ENCODE data around the gene FANCE.

Gene FANCE, protein sequence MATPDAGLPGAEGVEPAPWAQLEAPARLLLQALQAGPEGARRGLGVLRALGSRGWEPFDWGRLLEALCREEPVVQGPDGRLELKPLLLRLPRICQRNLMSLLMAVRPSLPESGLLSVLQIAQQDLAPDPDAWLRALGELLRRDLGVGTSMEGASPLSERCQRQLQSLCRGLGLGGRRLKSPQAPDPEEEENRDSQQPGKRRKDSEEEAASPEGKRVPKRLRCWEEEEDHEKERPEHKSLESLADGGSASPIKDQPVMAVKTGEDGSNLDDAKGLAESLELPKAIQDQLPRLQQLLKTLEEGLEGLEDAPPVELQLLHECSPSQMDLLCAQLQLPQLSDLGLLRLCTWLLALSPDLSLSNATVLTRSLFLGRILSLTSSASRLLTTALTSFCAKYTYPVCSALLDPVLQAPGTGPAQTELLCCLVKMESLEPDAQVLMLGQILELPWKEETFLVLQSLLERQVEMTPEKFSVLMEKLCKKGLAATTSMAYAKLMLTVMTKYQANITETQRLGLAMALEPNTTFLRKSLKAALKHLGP

DNA sequence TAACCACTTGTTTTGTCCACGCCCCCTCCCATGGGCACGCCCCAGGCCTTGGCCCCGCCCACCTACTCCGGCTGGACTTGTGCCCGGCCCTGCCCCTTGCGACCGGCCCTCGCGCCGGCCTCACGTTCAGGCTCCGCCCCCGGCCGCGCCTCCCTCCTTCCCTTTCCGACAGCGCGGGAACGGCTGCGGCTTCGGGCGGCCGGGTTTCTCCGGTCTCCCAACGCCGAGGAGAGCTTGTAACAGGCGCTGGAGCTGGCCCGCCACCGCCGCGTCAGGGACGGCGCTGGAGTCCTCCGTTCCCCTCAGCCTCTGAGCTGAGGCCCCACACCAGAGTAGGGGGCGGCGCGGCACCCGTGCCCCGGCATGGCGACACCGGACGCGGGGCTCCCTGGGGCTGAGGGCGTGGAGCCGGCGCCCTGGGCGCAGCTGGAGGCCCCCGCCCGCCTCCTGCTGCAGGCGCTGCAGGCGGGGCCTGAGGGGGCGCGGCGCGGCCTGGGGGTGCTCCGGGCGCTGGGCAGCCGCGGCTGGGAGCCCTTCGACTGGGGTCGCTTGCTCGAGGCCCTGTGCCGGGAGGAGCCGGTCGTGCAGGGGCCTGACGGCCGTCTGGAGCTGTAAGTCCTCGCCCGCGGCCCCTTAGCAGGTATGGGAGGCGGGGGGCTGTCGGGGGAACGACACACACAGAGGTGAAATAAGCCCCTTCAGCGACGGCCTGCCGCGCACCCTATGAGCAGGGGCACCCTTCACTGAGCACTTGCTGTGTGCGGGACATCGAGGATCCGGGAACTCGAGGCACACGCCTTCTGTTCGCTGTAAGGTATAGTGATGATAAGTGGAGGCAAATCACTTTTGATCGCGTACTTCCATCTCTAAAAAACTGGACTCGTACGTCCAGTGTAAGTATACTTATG, at the start of gene FANCE:
TSS of gene FANCE (plus strand) at position 156 of the 908 bp plus-strand sequence. CDS start at position 364, 208 bp downstream.
- FAIRE-seq (peak; percentile 86), DNase-seq (ENCODE audit: insufficient read length, low spot score) (peak; percentile 84)

DNA sequence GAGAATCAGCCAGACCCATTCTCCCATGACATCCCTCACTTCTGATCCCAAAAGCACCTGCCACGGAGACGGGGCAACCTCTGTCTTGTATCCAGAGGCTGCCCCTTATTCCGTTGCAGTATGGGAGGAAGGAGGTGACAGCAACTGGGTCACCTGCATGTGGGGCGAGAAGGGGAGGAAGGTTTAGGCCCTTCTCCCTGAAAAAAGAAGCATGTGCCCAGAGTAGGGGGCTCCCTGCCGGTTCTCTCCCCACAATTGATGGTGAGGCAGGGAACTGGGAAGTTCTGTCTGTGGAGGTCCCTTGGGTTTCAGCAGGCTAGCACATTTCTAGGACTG, 49.3 kb upstream of the FANCE start:
- FAIRE-seq (no peak), DNase-seq (ENCODE audit: insufficient read length, low spot score) (no peak)

DNA sequence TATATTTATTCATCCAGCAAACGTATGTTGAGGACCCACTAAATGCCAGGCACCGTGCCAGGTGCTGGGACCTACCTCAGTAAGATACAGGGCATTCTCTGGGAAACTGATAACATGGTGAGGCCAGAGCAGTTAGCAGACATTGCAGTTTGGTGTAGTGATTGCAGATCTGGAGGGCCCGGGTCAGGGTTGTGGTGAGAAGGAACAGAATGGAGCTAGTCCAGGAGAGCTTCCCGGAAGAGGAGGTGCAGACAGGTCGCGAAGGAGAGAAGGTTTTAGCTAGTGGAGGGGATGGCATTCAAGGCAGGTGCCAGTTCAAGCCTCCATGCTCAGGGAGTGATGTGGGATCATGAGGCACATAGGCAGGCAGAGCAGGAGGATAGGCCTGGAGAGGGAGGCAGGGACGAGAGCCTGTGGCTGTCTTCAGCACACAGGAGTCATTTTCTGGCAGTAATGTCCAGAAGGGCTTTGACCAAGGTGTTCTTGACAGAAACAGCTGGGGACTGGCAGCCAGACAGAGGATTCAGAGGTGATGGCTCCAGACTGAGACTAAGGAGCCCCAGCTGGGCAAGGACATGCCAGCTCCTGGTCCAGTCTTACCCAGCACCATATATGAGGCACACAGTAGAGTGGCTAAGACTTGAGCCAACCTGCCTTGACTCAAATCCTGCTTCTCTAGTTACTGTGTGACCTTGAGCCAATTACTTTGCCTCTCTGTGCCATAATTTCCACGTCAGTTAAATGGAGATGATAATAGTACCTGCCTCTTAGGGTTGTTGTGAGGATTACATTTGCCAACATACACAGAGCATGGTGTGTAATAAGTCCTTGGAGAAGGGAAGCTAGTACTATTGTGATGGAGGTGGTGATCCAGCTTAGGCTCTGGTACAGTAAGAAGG, 48.3 kb upstream of the FANCE start:
- no peak for DNase-seq (ENCODE audit: insufficient read length, low spot score)
- FAIRE-seq, result no peak

DNA sequence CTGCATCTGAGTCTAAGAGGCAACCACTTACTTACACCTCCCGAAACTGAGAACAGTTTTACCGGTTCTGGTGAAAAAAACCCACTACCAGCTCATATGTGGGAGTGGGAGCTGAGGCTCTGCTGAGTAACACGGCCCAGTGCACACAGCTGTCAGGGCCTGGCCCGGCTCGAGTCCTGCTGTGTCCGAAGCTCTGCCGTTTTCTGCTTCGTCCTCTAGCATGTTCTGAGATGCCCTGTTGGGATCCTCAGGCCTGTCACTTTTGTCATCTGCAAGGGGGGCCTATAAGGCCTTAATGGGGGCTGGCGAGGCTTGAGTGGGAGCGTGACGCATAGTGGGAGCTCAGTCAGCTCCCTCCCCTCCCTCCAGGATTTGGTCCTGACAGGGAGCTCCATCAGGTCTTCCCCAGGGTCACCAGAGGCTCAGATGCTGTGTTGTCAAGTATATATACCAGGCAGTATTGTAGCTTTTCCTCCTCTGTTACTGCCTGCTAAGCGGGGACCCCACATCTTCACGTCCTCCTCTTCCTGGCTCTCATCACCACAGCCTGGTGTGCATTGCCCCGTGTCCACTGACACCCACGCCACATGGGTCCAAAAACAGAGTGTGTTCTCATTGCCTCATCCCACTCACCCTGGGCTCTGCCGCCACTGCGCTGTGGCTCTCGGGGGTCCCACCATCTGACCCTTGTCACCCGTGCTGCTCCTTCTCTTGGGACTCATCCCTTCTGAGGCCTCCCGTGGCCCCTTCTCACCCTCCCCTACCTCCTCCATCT, 45.2 kb upstream of the FANCE start:
- DNase-seq (ENCODE audit: insufficient read length, low spot score) (no peak), FAIRE-seq (no peak)

DNA sequence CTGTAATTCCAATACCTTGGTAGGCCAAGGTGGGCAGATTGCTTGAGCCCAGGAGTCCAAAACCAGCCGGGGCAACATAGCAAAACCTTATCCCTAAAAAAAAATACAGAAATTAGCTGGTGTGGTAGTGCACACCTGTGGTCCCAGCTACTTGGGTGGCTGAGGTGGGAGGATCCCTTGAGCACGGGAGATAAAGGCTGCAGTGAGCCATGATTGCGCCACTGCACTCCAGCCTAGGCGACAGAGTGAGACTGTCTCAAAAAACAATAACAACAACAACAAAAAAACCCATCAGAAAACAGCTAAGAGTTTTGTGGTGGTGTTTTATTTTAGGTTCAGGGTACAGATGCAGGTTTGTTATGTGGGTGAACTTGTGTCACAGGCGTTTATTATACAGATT, 42.9 kb upstream of the FANCE start:
- FAIRE-seq (no peak), DNase-seq (ENCODE audit: insufficient read length, low spot score) (no peak)

DNA sequence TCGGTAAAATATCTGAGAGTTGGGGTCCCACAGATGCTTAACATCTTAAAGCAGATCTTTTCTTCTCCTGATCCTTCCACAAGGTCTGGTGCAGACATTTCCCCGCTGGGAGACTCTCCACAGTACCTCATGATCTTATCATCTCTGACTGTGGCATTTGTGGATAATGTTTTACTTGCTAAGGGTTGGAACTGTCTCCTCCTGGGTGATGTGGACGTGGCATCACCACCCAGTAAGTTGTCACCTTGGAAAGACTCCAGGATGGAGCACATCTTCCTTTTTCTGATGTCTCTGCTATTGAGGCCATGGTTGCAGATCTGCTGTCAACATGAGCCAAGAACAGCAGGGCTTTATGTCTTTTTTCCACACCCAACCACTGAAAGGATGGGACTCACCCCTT, 42.0 kb upstream of the FANCE start:
- no peak for FAIRE-seq

DNA sequence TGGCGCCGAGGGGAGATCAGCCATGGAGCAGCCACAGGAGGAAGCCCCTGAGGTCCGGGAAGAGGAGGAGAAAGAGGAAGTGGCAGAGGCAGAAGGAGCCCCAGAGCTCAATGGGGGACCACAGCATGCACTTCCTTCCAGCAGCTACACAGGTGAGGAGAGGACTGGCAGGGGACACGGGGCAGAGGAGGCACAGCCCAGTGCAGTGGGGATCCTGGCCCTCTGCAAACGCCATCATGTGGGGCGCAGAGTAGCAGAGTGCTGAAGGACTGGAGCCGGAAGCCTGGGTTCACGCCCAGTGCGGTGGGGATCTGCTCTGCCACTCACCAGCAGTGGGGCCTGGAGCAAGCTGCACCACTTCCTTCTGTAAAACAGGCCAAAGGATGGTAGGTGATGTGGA, 41.1 kb upstream of the FANCE start:
- DNase-seq (ENCODE audit: insufficient read length, low spot score) (no peak), FAIRE-seq (no peak)

More for the DNA sequence above, 42.0 kb upstream of the FANCE start:
- no peak for DNase-seq (ENCODE audit: insufficient read length, low spot score)

DNA sequence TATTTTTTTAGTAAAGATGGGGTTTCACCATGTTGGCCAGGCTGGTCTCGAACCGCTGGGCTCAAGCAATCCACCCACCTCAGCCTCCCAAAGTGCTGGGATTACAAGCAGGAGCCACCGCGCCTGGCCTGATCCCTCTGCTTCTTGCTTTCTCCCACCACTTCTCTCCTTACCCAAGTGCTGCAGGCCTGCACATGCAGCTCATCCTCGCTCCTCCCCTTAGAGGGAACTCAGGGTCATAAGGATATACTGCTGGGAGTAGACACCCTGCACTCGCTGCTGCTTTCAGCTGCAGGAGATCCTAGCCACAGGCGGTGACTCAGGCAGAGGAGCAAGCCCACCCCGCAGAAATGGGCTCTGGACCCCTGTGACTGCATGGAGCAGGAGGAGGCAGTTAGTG, 40.0 kb upstream of the FANCE start:
- DNase-seq (ENCODE audit: insufficient read length, low spot score), result no peak
- no peak for FAIRE-seq

DNA sequence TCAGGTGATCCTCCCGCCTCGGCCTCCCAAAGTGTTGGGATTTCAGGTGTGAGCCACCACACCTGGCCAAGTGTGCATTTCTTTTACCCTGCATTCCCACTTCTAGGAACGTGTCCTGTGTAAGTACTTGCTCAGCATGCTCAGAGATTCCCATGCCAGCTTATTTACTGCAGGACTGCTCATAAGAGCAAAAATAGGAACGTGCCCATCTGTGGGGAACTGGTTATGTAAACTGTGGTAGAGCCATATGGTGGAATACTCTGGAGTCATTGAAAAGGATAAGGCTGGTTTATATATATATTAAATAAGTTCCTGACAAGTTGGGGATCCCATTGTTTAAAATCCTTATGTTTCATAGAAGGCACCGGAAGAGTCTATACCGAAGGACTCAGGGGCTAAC, 38.2 kb upstream of the FANCE start:
- DNase-seq (ENCODE audit: insufficient read length, low spot score) (no peak), FAIRE-seq (no peak)

DNA sequence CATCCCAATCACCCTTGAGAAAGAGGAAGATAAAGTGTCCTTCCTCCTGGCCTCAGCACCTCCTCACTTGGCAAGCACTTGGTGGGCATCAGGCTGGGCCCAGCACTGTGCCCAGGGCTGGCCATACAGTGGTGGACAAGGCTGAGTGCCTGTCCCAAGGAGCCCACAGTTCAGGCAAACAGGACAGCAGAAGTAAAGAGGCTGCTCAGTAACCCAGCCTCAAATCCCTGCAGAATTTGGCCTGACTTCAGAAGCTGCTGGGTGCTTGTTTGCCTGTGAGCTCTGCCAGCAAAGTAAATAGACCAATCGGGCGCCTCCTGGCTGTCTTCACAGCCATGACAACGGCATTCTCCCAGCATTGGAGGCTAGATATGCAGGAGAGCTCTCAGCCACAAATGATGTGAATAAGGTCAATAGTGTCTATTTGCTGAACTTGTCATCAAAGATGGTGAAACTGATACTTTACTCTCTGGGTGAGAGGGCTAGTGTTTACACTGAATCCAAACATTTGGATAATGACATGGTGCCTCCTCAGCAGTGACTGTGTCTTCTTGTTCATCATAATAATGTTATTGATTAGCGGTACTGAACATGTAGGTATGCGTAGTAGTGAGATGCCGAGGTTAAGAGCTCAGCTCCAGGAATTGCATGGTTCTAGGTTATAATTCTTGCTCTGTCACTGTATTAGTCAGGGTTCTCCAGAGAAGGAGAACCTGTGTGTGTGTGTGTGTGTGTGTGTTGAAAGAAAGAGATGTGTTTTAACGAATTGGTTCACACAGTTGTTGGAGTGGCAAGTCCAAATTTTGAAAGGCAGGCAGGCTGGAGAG, 36.9 kb upstream of the FANCE start:
- DNase-seq (ENCODE audit: insufficient read length, low spot score) (peak; percentile 74), FAIRE-seq (no peak)

DNA sequence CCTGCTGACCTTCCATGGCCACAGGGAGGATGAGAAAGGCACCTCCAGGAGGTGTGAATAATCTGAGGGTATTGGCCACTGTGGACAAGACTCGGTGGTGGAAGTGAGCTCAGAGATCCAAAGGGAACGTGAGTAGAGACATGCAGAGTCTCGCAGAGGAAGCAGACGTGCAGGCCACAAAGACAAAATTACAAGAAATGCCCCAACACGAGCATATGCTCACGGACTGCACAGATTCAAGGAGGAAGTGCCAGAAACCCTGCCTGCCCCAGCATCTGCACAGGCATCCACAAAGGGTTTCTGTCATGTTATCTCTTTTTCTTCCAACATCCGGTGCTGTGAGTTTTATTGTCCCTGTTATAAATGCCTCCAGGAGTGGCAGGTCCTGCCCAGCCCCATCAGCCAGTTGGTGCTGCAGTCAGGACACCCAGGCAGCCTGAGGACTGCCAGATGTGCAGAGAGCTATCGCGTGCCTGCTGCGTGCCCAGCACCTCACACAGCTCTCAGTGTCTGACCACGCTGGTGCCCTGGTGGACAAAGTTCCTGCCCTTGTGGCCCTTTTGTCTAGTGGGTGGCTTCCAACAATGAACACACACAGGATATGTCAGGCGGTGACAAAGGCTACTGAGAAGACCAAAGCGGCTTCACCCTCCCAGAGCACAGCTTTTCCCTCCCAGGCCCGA, 34.0 kb upstream of the FANCE start:
- no peak for FAIRE-seq
- DNase-seq (ENCODE audit: insufficient read length, low spot score), result no peak

DNA sequence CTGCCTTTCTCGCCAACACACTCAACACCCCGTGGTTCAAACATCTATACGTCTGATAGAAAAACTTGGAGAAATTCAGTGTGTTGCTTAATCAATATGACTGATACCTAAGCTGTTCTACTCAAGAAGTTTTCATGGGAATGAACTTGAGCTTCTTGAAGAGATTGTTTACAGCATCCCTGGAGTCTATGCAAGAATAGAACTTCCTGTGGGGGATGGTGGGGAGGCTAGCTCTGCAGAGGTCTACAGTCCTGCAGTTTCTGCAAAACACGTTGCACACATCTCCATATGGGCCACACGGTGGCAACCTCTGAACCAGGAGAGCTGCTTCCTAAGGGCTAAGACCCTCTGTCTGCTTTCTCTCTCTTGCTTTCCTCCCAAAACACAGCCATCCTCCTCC, 32.7 kb upstream of the FANCE start:
- FAIRE-seq, result no peak
- peak; percentile 60 for DNase-seq (ENCODE audit: insufficient read length, low spot score)

DNA sequence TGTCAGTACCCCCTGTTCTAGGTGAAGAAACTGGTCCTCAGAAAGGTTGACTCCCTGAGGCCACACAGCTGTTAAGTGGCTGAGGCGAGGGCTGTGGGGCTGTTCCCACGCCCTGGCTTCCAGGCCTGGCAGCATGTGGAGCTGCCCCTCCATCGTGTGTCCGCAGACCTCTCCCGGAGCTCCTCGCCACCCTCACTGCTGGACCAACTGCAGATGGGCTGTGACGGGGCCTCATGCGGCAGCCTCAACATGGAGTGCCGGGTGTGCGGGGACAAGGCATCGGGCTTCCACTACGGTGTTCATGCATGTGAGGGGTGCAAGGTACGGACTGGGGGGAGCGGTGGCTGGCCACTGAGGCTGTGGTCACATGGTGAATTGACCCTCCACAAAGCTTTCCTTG, 32.2 kb upstream of the FANCE start:
- FAIRE-seq (no peak), DNase-seq (ENCODE audit: insufficient read length, low spot score) (no peak)

DNA sequence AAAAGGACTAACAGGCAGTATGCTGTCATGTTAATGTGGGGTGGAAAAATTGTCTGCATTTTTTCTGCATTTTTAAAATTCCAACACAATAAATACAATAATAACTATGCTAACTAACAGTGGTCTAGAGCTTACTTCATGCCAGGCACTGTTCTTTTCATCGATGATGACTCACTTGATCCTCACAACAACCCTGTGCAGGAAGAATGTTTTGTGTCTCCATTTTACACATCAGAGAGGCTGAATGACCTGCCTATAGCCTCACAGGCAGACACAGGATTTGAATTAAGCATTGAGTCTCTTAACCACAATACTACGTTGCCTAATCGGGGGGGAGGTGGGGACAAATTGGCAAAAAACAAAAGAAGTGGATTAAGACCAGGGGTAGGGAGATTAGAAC, 26.9 kb upstream of the FANCE start:
- DNase-seq (ENCODE audit: insufficient read length, low spot score) (peak; percentile 91), FAIRE-seq (peak; percentile 91)

DNA sequence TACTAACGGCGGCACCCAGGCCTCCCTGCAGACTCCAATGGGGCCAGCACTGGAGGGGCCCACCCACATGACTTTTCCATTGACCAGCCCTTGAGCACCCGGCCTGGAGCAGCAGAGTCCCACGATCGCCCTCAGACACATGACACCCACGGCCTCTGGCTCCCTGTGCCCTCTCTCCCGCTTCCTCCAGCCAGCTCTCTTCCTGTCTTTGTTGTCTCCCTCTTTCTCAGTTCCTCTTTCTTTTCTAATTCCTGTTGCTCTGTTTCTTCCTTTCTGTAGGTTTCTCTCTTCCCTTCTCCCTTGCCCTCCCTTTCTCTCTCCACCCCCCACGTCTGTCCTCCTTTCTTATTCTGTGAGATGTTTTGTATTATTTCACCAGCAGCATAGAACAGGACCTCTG, 26.1 kb upstream of the FANCE start:
- no peak for FAIRE-seq
- DNase-seq (ENCODE audit: insufficient read length, low spot score), result no peak

DNA sequence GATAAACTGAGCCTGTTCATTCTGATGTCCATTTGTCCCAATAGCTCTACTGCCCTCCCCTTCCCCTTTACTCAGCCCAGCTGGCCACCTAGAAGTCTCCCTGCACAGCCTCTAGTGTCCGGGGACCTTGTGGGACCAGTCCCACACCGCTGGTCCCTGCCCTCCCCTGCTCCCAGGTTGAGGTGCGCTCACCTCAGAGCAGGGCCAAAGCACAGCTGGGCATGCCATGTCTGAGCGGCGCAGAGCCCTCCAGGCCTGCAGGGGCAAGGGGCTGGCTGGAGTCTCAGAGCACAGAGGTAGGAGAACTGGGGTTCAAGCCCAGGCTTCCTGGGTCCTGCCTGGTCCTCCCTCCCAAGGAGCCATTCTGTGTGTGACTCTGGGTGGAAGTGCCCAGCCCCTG, 24.7 kb upstream of the FANCE start:
- FAIRE-seq (no peak), DNase-seq (ENCODE audit: insufficient read length, low spot score) (no peak)

DNA sequence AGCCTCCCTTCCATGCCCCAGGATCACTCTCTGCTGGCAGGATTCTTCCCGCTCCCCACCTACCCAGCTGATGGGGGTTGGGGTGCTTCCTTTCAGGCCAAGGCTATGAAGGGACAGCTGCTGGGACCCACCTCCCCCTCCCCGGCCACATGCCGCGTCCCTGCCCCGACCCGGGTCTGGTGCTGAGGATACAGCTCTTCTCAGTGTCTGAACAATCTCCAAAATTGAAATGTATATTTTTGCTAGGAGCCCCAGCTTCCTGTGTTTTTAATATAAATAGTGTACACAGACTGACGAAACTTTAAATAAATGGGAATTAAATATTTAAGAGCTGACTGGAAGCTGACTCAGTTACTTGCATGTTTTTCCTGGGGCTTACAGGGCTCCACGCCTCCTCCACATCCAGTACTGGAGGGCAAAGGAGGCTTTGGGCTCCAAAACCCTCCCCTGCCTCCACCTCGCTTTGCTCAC, 24.3 kb upstream of the FANCE start:
- peak; percentile 60 for FAIRE-seq

DNA sequence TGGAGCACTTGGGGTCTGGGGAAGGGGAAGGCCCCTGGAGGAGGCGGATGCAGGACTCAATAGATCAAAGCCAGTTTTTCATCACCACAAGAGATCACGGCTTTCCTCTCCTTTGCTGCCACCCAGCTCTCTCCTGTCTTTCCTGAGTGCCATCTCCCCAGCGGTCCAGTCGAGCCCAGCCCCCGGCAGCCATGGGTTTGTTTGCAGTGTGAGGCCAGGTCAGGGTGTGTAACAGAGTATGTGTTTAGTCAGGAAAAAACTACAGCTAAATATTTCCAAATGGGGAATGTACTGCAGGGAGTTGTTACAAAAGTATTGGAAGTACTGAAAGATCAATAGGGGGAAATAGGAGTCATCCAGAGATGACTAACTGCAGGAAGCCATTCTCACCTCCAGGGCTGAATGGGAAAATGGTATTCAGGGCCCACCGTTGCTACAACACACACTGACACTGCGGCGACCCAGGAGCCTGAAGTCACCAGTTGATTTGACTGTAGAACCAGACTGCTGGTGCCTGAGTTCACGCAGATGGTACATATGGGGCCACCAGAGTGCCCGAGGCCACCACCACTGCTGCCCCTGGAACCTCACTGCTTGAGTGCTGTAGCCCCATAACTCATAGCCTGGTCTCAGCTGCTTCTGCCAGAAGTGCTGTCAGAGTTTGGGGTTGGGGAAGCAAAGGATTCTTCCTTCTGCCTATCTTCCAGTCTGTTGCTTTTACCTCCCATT, 23.6 kb upstream of the FANCE start:
- FAIRE-seq, result peak; percentile 9

More for the DNA sequence above, 24.3 kb upstream of the FANCE start:
- DNase-seq (ENCODE audit: insufficient read length, low spot score), result peak; percentile 49

More for the DNA sequence above, 23.6 kb upstream of the FANCE start:
- no peak for DNase-seq (ENCODE audit: insufficient read length, low spot score)

Data from HTR-8/SVneo (cell line).